Fibroblast of pulmonary artery (primary cell): Measurements from ENCODE around the gene GABRG3.

ENCODE experiments used
- DNase-seq: peaks from one replicate; pipeline ENCODE4 v3.0.0-alpha.2; 2010; ENCODE audit warnings: low read depth
- H3K4me3 ChIP-seq: replicated peaks from 2 replicates; pipeline ENCODE4 v1.5.1; 2011; ENCODE audit warnings: low read depth, mild to moderate bottlenecking, control low read depth, low read length, moderate library complexity
- CTCF ChIP-seq: IDR thresholded peaks from 2 replicates; pipeline ENCODE4 v1.5.1; 2011; ENCODE audit warnings: mild to moderate bottlenecking, control low read depth, low read length, inconsistent platforms; ENCODE audit errors: missing control alignments

Gene GABRG3

GRCh38 chr15:27414168-27414870 is 443.3 kb downstream of the GABRG3 start:
- no peak overlapping the region for H3K4me3 ChIP-seq
- no peak for TF ChIP-seq CTCF
- DNase-seq: no peak

- DNase-seq: no peak
- H3K4me3 ChIP-seq: no peak overlapping the region
- TF ChIP-seq CTCF: no peak
These were observed 447.7 kb downstream of the GABRG3 start for GRCh38 chr15:27418726-27419125.

GRCh38 chr15:27422997-27423396 is 452.0 kb downstream of the GABRG3 start:
- DNase-seq: no peak
- H3K4me3 ChIP-seq: no peak overlapping the region
- TF ChIP-seq CTCF: no peak

- no peak for TF ChIP-seq CTCF
- DNase-seq: no peak
- no peak overlapping the region for H3K4me3 ChIP-seq
These were observed 455.8 kb downstream of the GABRG3 start for GRCh38 chr15:27426805-27427204.

- H3K4me3 ChIP-seq: no peak overlapping the region
- no peak for TF ChIP-seq CTCF
- DNase-seq: no peak
These were observed 456.3 kb downstream of the GABRG3 start for GRCh38 chr15:27427276-27427675.

GRCh38 chr15:27428151-27428550 is 457.2 kb downstream of the GABRG3 start:
- no peak overlapping the region for H3K4me3 ChIP-seq
- TF ChIP-seq CTCF: no peak
- no peak for DNase-seq

GRCh38 chr15:27429577-27429976 is 458.6 kb downstream of the GABRG3 start:
- no peak for DNase-seq
- no peak for TF ChIP-seq CTCF
- no peak overlapping the region for H3K4me3 ChIP-seq
